Mesendoderm (in vitro differentiated cells): ENCODE measurements around the gene DENND1A.

Experiments
- DNase-seq: peaks from one replicate; pipeline ENCODE4 v3.0.0; 2013
- H2AK5ac ChIP-seq: 2 replicates; pipeline ENCODE4 v1.6.1; 2013; ENCODE audit warnings: low read length, inconsistent platforms
- H2BK120ac ChIP-seq: 2 replicates; pipeline ENCODE4 v1.6.1; 2013; ENCODE audit warnings: low read depth, mild to moderate bottlenecking, low read length, moderate library complexity, mixed read lengths
- H2BK15ac ChIP-seq: replicated peaks from 2 replicates; pipeline ENCODE4 v1.6.1; 2013; ENCODE audit warnings: low read depth, mild to moderate bottlenecking, moderate library complexity
- H2BK5ac ChIP-seq: 2 replicates; pipeline ENCODE4 v1.6.1; 2013; ENCODE audit warnings: low read length, inconsistent platforms
- H3K18ac ChIP-seq: 2 replicates; pipeline ENCODE4 v1.6.1; 2013; ENCODE audit warnings: mild to moderate bottlenecking, low read length, mixed read lengths
- H3K23ac ChIP-seq: one replicate; pipeline ENCODE4 v1.6.1; 2013; ENCODE audit warnings: low read length
- H3K27ac ChIP-seq: 2 replicates; pipeline ENCODE4 v1.5.1; 2013; ENCODE audit warnings: low read depth, mild to moderate bottlenecking, inconsistent platforms, low read length, moderate library complexity
- H3K27me3 ChIP-seq: 2 replicates; pipeline ENCODE4 v1.6.1; 2013; ENCODE audit warnings: low read length, control low read depth, mild to moderate bottlenecking, inconsistent platforms; ENCODE audit not compliant: insufficient read depth, poor library complexity
- H3K36me3 ChIP-seq: 2 replicates; pipeline ENCODE4 v1.6.1; 2013; ENCODE audit warnings: low read length, inconsistent platforms; ENCODE audit not compliant: control insufficient read depth, insufficient read depth
- H3K4ac ChIP-seq: one replicate; pipeline ENCODE4 v1.6.1; 2013; ENCODE audit warnings: low read depth, mild to moderate bottlenecking, low read length, moderate library complexity
- H3K4me1 ChIP-seq: 2 replicates; pipeline ENCODE4 v1.6.1; 2013; ENCODE audit warnings: low read depth, low read length, inconsistent platforms; ENCODE audit not compliant: control insufficient read depth
- H3K4me2 ChIP-seq: 2 replicates; pipeline ENCODE4 v1.6.1; 2013; ENCODE audit warnings: low read length
- H3K4me3 ChIP-seq: 2 replicates; pipeline ENCODE4 v1.5.1; 2013; ENCODE audit warnings: mild to moderate bottlenecking, low read length
- H3K56ac ChIP-seq: one replicate; pipeline ENCODE4 v1.6.1; 2013; ENCODE audit warnings: low read length
- H3K79me1 ChIP-seq: 2 replicates; pipeline ENCODE4 v1.6.1; 2013; ENCODE audit warnings: low read length, inconsistent platforms
- H3K79me2 ChIP-seq: 2 replicates; pipeline ENCODE4 v1.6.1; 2013; ENCODE audit warnings: mild to moderate bottlenecking, low read length; ENCODE audit not compliant: control insufficient read depth, insufficient read depth
- H3K9ac ChIP-seq: 2 replicates; pipeline ENCODE4 v1.6.1; 2013; ENCODE audit warnings: low read length, inconsistent platforms
- H4K5ac ChIP-seq: one replicate; pipeline ENCODE4 v1.6.1; 2013; ENCODE audit warnings: low read length
- H4K8ac ChIP-seq: one replicate; pipeline ENCODE4 v1.6.1; 2013; ENCODE audit warnings: low read depth, mild to moderate bottlenecking, control low read depth, low read length, moderate library complexity
- WGBS: extraction: QIAGEN DNeasy Blood & Tissue Kit; methylation state at CpG from one replicate; pipeline ENCODE4 v1.1.7; 2013; ENCODE audit warnings: low lambda C conversion rate, missing lambda C conversion rate; ENCODE audit not compliant: insufficient coverage; ENCODE audit errors: extremely low coverage; 5-methylcytosine and 5-hydroxymethylcytosine counted together

DENND1A gene

GRCh38 chr9:123355761-123356431 is 574.0 kb downstream of the DENND1A start, which contains the start of gene CRB2:
Gene CRB2, plus strand, starts transcription at chr9:123356197. Its CDS starts 64 bp downstream, at chr9:123356261.
- Histone ChIP-seq H3K4me1 (peaks cover 2% of the 10 kb centered on the region), H3K79me1 (no peaks in the 10 kb centered on the region), H3K4me2 (peak within 1 kb of the TSS; percentile 94), H3K4ac (no peak within 1 kb of the TSS), H4K5ac (no peak within 1 kb of the TSS), H3K36me3 (no peaks in the 10 kb centered on the region), H3K27me3 (no peaks in the 10 kb centered on the region), H2BK5ac (no peak within 1 kb of the TSS), H3K23ac (no peak within 1 kb of the TSS), H2AK5ac (no peak within 1 kb of the TSS), H3K4me3 (no peak within 1 kb of the TSS), H3K27ac (no peak within 1 kb of the TSS), H3K9ac (peak within 1 kb of the TSS; percentile 28), H2BK15ac (no peak within 1 kb of the TSS), H4K8ac (no peak within 1 kb of the TSS), H3K56ac (peak within 1 kb of the TSS; percentile 45), H3K79me2 (no peaks in the 10 kb centered on the region), H2BK120ac (no peak within 1 kb of the TSS), H3K18ac (no peak within 1 kb of the TSS)
- peak; percentile 93 for DNase-seq
- WGBS, result no CpG with 5 or more reads among the region's 17 CpGs

DNA sequence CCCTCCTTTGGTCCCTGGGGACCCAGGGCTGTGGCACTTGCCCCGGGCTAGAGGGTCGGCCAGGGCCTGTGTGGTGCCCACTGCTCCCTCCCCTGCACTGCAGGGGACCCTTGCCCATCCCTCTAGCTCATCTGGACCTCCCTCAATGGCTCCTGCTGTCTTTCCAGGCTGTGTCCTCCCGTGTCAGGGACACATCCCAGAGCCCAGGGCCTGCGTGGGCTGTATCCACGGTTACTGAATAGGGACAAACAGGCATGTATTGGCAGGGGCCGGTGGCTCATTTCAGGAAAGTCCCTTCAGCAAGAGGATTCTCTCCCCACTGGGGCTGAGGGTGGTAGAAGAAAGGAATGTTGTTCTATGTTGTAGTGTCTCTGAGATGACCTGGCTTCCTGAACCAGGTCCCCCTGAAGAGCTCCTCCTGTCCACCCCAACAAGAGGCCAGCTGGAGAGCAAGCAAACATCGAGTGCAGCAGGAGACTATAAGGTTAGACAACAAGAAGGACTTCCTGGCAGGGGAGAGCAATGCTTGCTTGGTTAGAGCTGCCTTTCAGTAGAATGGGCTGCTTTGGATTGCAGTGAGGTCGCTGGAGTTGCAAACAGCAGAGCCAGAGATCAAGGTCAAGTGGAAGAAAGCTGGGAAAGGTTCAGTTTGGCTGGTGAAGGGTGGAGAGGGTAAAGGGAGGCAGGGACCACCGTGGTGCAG is 575.0 kb downstream of the DENND1A start:
- no peak overlapping the region for H3K4me2 ChIP-seq
- no peaks in the 10 kb centered on the region for H3K79me1 ChIP-seq
- H4K8ac ChIP-seq, result no peak overlapping the region
- H3K18ac ChIP-seq, result no peak overlapping the region
- H3K23ac ChIP-seq, result no peak overlapping the region
- H3K36me3 ChIP-seq, result no peaks in the 10 kb centered on the region
- H3K27ac ChIP-seq, result no peak overlapping the region
- no peak overlapping the region for H2BK120ac ChIP-seq
- WGBS, result no CpG with 5 or more reads among the region's 9 CpGs
- H2AK5ac ChIP-seq, result no peak overlapping the region
- peak; percentile 71 for DNase-seq
- H3K4ac ChIP-seq, result no peak overlapping the region
- H3K4me3 ChIP-seq, result no peak overlapping the region
- H3K56ac ChIP-seq, result no peak overlapping the region
- H3K79me2 ChIP-seq, result no peaks in the 10 kb centered on the region
- H2BK15ac ChIP-seq, result no peak overlapping the region
- H3K4me1 ChIP-seq, result no peaks in the 10 kb centered on the region
- H3K9ac ChIP-seq, result no peak overlapping the region
- no peaks in the 10 kb centered on the region for H3K27me3 ChIP-seq
- H2BK5ac ChIP-seq, result no peak overlapping the region
- no peak overlapping the region for H4K5ac ChIP-seq

DNA sequence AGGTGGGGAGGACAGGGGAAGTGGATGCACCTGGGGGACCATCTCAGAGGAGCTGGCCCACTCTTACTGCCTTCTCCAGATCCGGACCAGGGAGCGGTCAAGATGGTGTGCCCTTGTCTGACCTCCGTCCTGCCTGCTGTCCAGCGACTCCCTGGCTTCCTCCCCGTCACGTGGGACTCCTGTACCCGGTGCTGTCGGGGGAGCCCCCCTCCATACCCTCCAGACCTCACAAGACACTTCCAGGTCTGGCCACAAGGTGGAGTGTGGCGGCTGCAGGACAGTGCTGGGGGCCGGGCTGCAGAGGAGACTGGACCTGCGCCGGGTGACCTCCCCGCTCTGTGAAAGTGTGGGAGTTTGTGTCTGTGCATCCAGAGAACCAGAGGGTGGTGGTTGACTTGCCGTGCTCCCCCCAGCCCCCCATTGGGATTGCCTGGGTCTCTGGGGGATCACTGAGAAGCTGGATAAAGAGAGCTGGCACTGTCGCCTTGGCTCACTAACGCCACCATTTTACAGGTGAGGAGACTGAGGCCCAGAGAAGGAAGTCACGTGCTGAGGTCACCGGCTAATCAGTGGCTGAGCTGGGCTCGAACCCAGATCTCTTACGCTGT is 575.8 kb downstream of the DENND1A start:
- Histone ChIP-seq H4K8ac (no peak overlapping the region), H2BK5ac (no peak overlapping the region), H3K4ac (no peak overlapping the region), H2BK120ac (no peak overlapping the region), H3K23ac (no peak overlapping the region), H3K79me1 (no peaks in the 10 kb centered on the region), H4K5ac (no peak overlapping the region), H3K27ac (no peak overlapping the region), H3K4me2 (no peak overlapping the region), H2AK5ac (no peak overlapping the region), H3K9ac (peak overlapping the region; percentile 37), H3K18ac (no peak overlapping the region), H3K4me3 (no peak overlapping the region), H3K36me3 (no peaks in the 10 kb centered on the region), H2BK15ac (no peak overlapping the region), H3K27me3 (no peaks in the 10 kb centered on the region), H3K56ac (peak overlapping the region; percentile 72), H3K4me1 (no peaks in the 10 kb centered on the region), H3K79me2 (no peaks in the 10 kb centered on the region)
- peak; percentile 83 for DNase-seq
- WGBS, result no CpG with 5 or more reads among the region's 20 CpGs

GRCh38 chr9:123353041-123353440 is 576.9 kb downstream of the DENND1A start:
- Histone ChIP-seq H3K4me3 (no peak overlapping the region), H3K4me1 (no peaks in the 10 kb centered on the region), H3K4me2 (no peak overlapping the region), H3K79me1 (no peaks in the 10 kb centered on the region), H4K8ac (no peak overlapping the region), H2BK15ac (no peak overlapping the region), H3K18ac (no peak overlapping the region), H3K27me3 (no peaks in the 10 kb centered on the region), H2BK5ac (no peak overlapping the region), H3K4ac (no peak overlapping the region), H3K79me2 (no peaks in the 10 kb centered on the region), H3K27ac (no peak overlapping the region), H3K23ac (no peak overlapping the region), H4K5ac (no peak overlapping the region), H3K56ac (no peak overlapping the region), H3K9ac (no peak overlapping the region), H2AK5ac (no peak overlapping the region), H2BK120ac (no peak overlapping the region), H3K36me3 (no peaks in the 10 kb centered on the region)
- DNase-seq, result no peak
- no CpG with 5 or more reads among the region's 4 CpGs for WGBS

- Histone ChIP-seq H3K79me1 (no peaks in the 10 kb centered on the region), H2BK15ac (no peak overlapping the region), H3K4me2 (no peak overlapping the region), H3K23ac (no peak overlapping the region), H2BK120ac (no peak overlapping the region), H3K27me3 (no peaks in the 10 kb centered on the region), H3K4me1 (no peaks in the 10 kb centered on the region), H2BK5ac (no peak overlapping the region), H3K79me2 (no peaks in the 10 kb centered on the region), H3K27ac (no peak overlapping the region), H4K8ac (no peak overlapping the region), H3K36me3 (no peaks in the 10 kb centered on the region), H4K5ac (no peak overlapping the region), H3K56ac (no peak overlapping the region), H3K4me3 (no peak overlapping the region), H2AK5ac (no peak overlapping the region), H3K4ac (no peak overlapping the region), H3K9ac (no peak overlapping the region), H3K18ac (no peak overlapping the region)
- WGBS, result no CpG with 5 or more reads among the region's 8 CpGs
- no peak for DNase-seq
Observed at GRCh38 chr9:123350590-123351310, 579.2 kb downstream of the DENND1A start.
